RKO (cell line): ENCODE data around the gene GHRL.

Source experiments
- DNase-seq: peaks from one replicate; pipeline ENCODE4 v3.0.0-alpha.2; 2016; ENCODE audit warnings: low spot score

GHRL gene

DNA sequence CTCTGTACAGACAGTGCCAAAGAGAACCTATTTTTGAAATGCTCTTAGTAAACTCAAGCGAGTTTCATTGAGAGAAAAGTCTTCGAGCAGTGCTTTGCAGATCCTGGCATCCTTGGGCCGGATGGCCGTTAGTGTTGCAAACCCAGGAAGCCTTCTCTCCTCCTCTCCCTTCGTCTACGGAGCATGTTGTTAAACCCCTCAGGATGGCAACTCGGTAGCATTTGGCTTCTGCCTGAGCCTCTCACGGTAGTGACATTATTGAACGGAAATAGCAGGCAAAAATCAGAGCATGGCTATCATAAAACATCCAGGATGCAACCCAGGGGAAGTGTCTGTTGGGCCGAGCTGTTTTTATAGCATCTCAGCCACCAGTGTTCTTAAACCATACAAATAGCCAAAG lies 34.8 kb upstream of the GHRL start:
- no peak for DNase-seq

DNA sequence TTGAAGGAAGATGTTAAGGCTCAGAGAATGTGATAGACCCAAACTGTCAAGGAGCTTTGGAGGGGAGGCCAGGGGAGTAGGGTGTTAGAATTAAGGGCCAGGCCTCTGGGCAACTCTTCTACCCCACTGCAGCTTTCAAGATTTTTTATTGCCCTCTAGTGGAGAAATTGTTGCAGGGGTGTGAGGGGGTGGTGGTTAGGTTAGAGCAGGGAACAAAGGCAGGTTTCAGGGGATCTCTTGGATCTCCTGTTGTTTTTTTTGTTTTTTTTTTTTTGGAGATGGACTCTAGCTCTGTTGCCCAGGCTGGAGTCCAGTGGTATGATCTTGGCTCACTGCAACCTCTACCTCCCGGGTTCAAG lies 29.6 kb upstream of the GHRL start:
- peak; percentile 15 for DNase-seq

DNA sequence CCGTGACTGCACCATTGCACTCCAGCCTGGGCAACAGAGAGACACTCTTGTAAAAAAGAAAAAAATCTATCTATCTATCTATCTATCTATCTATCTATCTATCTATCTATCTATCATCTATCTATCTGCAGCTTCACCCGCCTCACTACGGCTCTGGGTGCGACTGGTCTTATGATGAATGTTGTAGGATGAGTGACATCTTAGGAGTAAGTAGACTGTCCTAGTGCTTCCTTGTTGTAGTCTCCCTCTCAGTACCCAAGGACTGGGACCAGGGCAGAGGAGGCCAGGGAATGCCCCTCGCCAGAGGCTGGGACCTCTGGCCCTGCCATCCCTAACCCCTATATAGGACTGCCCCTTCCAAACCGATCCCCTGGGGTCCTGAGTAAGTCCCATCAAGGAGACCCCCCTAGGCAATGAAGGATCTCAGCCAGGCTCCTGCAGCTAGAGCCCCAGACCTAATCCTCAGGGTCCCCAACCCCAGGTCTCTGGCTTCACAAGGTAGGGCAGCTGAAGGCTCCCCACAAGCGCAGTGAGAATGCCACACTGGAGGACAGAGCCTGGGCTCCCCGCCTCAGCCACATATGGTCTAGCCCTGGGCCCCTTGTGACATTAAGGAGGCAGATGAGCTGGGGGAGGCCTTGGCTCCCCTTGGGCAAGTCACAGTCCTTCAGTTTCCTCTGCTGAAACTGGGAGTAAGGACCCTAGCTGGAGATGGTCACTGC lies 29.0 kb upstream of the GHRL start:
- no peak for DNase-seq

DNA sequence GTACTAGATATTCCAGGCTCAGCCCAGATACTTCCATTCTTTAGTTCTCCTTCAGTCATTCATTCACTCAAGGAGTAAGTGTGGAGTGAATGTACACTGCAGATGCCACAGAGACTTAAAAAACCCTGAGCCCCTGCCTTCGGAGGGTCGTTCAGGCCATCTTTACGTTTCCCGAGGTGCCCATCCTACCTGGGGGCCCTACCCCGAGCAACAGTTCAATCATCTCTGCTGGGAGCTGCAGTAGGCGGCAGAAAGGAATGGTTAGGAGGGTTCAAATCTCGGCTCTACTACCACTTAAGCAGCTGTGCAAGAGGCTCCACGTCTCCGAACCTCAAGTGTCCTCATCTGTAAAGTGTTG lies 27.6 kb upstream of the GHRL start:
- peak; percentile 13 for DNase-seq

DNA sequence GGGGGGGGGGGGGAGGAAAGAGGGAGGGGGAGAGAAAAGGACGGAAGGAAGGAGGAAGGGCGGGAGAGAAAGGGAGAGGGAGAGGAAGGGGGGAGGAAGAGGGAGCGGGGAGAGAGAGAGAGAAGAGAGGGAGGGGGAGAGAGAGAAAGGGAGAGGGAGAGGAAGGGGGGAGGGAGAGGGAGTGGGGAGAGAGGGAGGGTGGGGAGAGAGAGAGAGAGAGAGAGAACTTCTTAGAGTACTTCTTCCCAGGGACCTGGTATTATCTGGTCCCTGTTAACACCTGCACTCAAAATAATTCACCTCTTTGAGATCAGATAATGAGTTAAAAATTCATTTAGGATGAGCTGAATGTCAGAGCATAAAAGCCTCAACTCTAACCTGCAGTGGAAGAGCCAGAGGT lies 27.1 kb upstream of the GHRL start:
- DNase-seq: no peak

DNA sequence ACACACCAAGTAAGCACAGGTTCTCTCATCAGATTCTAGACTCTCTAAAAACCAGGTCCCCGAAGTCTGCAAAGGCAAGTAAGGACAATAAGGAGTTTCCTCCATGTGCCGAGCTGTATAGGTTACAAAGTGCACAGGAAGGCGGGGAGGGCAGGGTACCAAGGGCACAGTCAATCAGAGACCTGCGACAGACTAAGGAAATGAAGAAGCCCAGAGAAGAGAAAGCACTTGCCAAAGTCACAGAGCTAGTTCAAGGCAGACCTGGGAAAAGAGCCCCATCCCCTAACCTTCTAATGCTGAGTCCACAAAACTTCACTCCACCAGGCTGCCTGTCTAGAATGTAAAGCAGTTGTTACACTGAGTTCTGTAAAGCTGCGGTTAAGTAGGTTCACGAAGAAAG lies 26.5 kb upstream of the GHRL start:
- no peak for DNase-seq

- DNase-seq: no peak
Observed at GRCh38 chr3:10317961-10318350, 25.2 kb upstream of the GHRL start.

- no peak for DNase-seq
Observed at GRCh38 chr3:10317311-10317960, 24.7 kb upstream of the GHRL start.

- no peak for DNase-seq
Observed at GRCh38 chr3:10315771-10316344, 23.1 kb upstream of the GHRL start.

DNA sequence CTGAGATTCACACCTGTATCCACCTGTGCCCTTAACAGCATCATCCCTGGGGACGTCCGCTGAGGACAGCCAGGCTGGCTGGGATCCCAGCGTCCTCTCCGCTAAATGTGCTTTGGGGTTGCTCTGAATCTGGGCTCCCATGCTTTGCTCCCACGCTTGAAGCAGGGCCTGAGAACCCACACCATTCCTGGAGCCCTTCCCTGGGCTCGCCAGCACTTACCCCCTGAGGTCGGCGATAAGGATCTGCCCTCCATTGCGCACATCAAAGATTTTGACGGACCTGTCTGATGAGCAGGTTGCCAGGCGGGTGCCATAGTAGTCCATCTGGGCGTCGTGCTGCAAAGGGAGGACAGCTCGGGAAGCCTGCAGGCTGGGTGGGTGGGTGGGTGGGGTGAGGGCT lies 22.4 kb upstream of the GHRL start:
- DNase-seq: no peak

GRCh38 chr3:10312861-10313260 lies 20.1 kb upstream of the GHRL start:
- DNase-seq: no peak

GRCh38 chr3:10312391-10312790 lies 19.6 kb upstream of the GHRL start:
- no peak for DNase-seq

DNA sequence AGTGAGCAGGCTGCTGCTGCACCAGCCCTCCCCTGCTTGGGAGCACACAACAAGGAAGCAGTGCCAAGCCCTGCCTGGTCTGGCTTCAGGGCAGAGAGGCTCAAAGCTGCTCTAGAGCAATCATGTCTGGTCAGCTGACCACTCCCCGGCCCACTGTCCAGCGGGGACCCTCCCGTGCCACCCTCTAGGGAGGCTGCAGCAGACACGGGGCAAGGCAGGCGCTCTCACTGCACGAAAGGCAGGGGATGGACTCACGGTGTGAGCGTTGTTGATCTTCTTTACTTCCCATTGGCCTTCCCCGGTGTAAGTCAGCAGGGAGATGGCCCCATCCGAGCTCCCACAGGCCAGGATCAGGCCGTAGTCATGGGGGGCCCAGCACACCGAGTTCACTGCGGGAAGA lies 19.0 kb upstream of the GHRL start:
- no peak for DNase-seq

GRCh38 chr3:10310578-10310977 lies 17.8 kb upstream of the GHRL start:
- DNase-seq: no peak

DNA sequence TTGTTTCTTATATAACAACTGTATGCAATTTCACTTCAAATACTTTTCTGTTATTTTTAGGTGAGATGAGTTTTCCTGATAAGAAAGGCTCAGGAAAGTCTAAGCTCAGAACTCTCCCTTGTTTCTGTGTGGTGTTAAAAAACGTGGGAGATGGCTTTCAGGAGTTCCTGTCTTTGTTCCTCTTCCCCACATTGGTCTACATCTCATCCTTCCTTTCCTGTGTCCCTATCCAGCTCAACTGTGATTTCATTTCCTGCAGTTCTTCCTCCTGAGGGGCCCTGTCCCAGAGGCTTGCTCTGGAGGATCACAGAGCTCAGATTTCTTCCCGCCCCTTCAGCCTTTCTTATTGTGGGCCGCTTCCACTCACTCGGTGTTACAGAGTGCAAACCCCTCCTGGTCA lies 17.0 kb upstream of the GHRL start:
- DNase-seq: no peak

DNA sequence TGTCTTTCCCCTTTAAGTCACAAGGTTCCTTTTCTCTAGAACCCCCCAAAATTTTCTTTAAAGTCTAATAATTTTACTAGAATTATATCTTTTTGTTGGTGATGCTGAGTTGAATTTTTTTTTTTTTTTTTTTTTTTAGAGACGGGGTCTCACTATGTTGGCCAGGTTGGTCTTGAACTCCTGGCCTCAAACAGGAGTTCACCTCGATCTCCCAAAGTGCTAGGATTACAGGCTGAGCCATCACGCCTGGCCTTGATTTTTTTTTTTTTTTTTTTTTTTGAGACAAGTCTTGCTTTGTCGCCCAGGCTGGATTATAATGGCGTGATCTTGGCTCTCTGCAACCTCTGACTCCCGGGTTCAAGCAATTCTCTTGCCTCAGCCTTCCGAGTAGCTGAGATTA lies 15.9 kb upstream of the GHRL start:
- no peak for DNase-seq

GRCh38 chr3:10306156-10306555 lies 13.4 kb upstream of the GHRL start:
- DNase-seq: no peak

- no peak for DNase-seq
Observed at GRCh38 chr3:10305331-10305902, 12.7 kb upstream of the GHRL start.

DNA sequence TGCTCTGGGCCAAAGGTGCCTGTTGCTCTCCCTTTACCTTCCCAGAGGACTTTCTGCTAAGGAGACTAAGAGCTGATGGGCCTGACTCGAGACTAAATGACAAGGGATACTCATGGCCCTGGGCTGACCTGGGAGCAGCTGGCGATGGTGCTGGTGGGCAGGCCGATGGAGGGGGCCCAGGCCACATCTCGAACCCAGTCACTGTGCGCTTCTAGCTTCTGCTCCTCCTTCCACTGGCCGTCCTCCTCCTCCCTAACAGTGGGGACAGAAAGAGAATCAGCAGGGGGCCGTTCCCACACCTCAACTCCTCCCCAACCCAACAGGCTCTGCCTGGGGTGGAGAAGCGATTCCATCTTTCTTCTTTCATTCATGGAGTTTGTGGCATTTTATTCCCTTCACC lies 12.2 kb upstream of the GHRL start:
- no peak for DNase-seq

GRCh38 chr3:10303785-10304184 lies 11.0 kb upstream of the GHRL start:
- no peak for DNase-seq

DNA sequence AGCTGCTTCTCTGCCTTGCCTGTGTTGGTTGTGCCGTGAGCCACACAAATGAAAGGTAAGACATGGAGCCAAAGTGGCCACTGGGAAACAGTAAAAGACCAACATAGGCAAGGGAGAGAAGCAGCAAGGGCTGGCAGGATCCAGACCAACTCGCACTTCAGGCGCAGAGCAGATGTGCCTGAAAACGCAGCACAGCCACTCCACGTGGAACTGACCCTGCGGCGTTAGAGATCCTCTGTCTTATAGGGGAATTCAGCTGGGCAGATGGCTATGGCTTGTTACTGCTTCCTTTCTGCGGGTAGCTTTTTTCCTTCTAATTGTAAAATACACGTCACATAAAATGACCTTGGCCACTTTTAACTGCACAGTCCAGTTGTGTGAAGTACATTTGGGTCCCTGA lies 10.4 kb upstream of the GHRL start:
- no peak for DNase-seq

- no peak for DNase-seq
Observed at GRCh38 chr3:10300087-10300486, 7.3 kb upstream of the GHRL start.

DNA sequence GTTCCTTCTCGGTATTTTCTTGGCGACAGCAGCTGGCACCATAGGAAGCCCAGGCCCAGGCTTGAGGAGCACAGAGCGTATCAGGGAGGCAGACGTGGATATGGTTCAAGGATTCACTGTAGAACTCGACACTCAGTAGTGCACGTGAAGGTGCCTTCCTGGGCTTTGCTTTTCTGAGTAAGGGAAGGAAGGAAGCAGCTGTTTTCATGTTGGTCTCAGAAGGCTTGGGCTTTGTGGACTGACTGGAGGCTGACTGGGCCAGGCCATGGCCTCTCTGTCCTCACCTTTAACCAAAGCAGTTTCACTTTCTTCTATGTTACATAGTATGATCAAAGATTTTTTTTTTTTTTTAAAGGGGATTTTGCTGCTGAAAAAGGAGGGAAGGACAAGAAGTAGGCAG lies 6.9 kb upstream of the GHRL start:
- DNase-seq: no peak

DNA sequence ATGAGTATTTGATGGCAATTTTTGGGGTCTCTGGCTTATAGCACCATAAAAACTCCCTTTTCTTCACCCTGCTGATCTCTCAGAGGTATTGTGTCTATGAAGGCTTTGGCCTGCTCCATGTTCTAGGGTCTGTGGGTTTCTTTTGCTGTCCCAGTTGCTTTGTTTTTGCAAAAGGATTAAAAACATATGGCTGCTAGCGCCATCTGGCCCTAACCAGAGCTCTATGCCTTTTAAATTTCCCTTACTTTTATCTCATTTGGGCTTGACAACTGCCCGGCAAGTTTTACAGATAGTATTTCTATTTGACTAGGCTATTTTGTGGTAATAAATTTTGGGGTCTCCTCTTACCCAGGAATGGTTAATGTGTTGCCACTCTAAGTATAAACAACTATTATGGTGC lies 6.4 kb upstream of the GHRL start:
- no peak for DNase-seq
